GM21619 (cell line): Measurements from ENCODE around the gene RERGL.
"Not testable (repeated sequence)": the region's sequence is repeated elsewhere in the genome, so short reads cannot be mapped to it uniquely, and the experiment has no call there.

Source experiments
- ATAC-seq: cut with Tn5 transposase; IDR thresholded peaks from one replicate; pipeline ENCODE4 v1.9.1; 2021; ENCODE audit not compliant: unreplicated experiment

Gene RERGL

GRCh38 chr12:18090093-18090492, at the start of gene RERGL:
TSS of gene RERGL (minus strand) at chr12:18090193. CDS start at chr12:18090140, 53 bp downstream.
- ATAC-seq, result no peak

- no peak for ATAC-seq
Observed at GRCh38 chr12:18139254-18139653, 49.3 kb upstream of the RERGL start.

GRCh38 chr12:18135509-18135908, 45.5 kb upstream of the RERGL start:
- ATAC-seq, result no peak

- no peak for ATAC-seq
Observed at GRCh38 chr12:18135086-18135485, 45.1 kb upstream of the RERGL start.

GRCh38 chr12:18130851-18131250, 40.9 kb upstream of the RERGL start:
- ATAC-seq, result no peak

GRCh38 chr12:18123707-18124106, 33.7 kb upstream of the RERGL start:
- ATAC-seq, result no peak

GRCh38 chr12:18120899-18121298, 30.9 kb upstream of the RERGL start:
- ATAC-seq, result no peak

GRCh38 chr12:18108611-18109010, 18.6 kb upstream of the RERGL start:
- ATAC-seq, result no peak

GRCh38 chr12:18103624-18104023, 13.6 kb upstream of the RERGL start:
- no peak for ATAC-seq

- no peak for ATAC-seq
Observed at GRCh38 chr12:18101043-18101442, 11.1 kb upstream of the RERGL start.

- no peak for ATAC-seq
Observed at GRCh38 chr12:18084080-18084479, 5.9 kb downstream of the RERGL start.

GRCh38 chr12:18079541-18080246, 10.3 kb downstream of the RERGL start:
- no peak for ATAC-seq

- ATAC-seq, result no peak
Observed at GRCh38 chr12:18074001-18074400, 16.0 kb downstream of the RERGL start.

- ATAC-seq, result no peak
Observed at GRCh38 chr12:18072723-18073122, 17.3 kb downstream of the RERGL start.

GRCh38 chr12:18071336-18071735, 18.7 kb downstream of the RERGL start:
- ATAC-seq, result no peak

- ATAC-seq, result no peak
Observed at GRCh38 chr12:18068355-18068754, 21.6 kb downstream of the RERGL start.

- no peak for ATAC-seq
Observed at GRCh38 chr12:18066666-18067065, 23.3 kb downstream of the RERGL start.

GRCh38 chr12:18062867-18063266, 27.1 kb downstream of the RERGL start:
- not testable (repeated sequence) for ATAC-seq

GRCh38 chr12:18057051-18057450, 32.9 kb downstream of the RERGL start:
- ATAC-seq, result no peak

- no peak for ATAC-seq
Observed at GRCh38 chr12:18054925-18055619, 34.9 kb downstream of the RERGL start.

- ATAC-seq, result no peak
Observed at GRCh38 chr12:18045446-18045992, 44.5 kb downstream of the RERGL start.

GRCh38 chr12:18040060-18040742, 49.8 kb downstream of the RERGL start:
- ATAC-seq, result not testable (repeated sequence)
